ENCODE data around the gene CFAP97D2. TPM values are rescaled to one million over a fixed set of nuclear protein-coding genes. Genes with fewer than 3 reads are reported as not detected.
A peak's percentile ranks its signal among the peaks of the same experiment; 100 is the strongest.

Gene CFAP97D2
- total RNA-seq, 1 experiment from 2014 or later = not detected

- POLR2A ChIA-PET = no interaction called here
- H3K4me3 Mint-ChIP-seq = no peak overlapping the region
- peak; percentile 35 for DNase-seq (ENCODE audit: low spot score)
These were observed 78.0 kb downstream of the CFAP97D2 start for GRCh38 chr13:114257014-114257413.

DNA sequence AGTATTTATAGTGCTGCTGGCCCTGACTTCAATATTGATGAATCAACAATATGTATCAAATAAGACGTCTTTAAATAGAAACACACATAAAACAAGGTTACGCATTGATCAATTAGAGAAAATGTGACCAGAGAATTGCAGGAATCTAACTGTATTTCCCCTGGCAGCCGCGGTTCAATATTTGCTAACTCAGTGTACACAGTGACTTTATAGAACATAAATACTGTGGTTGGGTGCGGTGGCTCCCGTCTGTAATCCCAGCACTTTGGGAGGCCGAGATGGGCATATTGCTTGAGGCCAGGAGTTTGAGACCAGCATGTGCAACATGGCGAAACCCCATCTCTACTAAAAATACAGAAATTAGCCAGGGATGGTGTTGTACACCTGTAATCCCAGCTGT lies 79.5 kb downstream of the CFAP97D2 start:
- Mint-ChIP-seq H3K4me3 (no peak overlapping the region), H3K27me3 (ENCODE audit: low read depth) (no peaks in the 10 kb centered on the region), H3K36me3 (peaks cover 70% of the 10 kb centered on the region), H3K27ac (peak overlapping the region; percentile 82), H3K9me3 (no peaks in the 10 kb centered on the region), H3K4me1 (peaks cover 42% of the 10 kb centered on the region)
- ChIA-PET POLR2A (interaction anchor here (0.6 kb wide), 1 partner anchor 1014 kb away, joined by 8 read pairs; no protein-coding TSS in a partner anchor), CTCF (interaction anchor here (0.6 kb wide), 1 partner anchor 13 kb away, joined by 3 read pairs; no protein-coding TSS in a partner anchor)
- no peak for DNase-seq (ENCODE audit: low spot score)
- ATAC-seq = no peak
- TF ChIP-seq IRF1 (CRISPR knock-in tag; IDR thresholded peaks at IDR 0.05) (no peak), ERG (CRISPR knock-in tag; IDR thresholded peaks at IDR 0.05) (no peak), FOXK1 (CRISPR knock-in tag; IDR thresholded peaks at IDR 0.05) (no peak), ATF3 (CRISPR knock-in tag; conservative IDR thresholded peaks at IDR 0.05) (no peak), ZNF232 (CRISPR knock-in tag; IDR thresholded peaks at IDR 0.05) (no peak), SMAD4 (CRISPR knock-in tag; IDR thresholded peaks at IDR 0.05) (no peak), FOXJ3 (CRISPR knock-in tag; IDR thresholded peaks at IDR 0.05; ENCODE audit: borderline replicate concordance) (no peak), JAZF1 (CRISPR knock-in tag; IDR thresholded peaks at IDR 0.05) (no peak), SMAD3 (CRISPR knock-in tag; IDR thresholded peaks at IDR 0.05; ENCODE audit: borderline replicate concordance) (no peak)
- TF ChIP-seq, protein P1, sequence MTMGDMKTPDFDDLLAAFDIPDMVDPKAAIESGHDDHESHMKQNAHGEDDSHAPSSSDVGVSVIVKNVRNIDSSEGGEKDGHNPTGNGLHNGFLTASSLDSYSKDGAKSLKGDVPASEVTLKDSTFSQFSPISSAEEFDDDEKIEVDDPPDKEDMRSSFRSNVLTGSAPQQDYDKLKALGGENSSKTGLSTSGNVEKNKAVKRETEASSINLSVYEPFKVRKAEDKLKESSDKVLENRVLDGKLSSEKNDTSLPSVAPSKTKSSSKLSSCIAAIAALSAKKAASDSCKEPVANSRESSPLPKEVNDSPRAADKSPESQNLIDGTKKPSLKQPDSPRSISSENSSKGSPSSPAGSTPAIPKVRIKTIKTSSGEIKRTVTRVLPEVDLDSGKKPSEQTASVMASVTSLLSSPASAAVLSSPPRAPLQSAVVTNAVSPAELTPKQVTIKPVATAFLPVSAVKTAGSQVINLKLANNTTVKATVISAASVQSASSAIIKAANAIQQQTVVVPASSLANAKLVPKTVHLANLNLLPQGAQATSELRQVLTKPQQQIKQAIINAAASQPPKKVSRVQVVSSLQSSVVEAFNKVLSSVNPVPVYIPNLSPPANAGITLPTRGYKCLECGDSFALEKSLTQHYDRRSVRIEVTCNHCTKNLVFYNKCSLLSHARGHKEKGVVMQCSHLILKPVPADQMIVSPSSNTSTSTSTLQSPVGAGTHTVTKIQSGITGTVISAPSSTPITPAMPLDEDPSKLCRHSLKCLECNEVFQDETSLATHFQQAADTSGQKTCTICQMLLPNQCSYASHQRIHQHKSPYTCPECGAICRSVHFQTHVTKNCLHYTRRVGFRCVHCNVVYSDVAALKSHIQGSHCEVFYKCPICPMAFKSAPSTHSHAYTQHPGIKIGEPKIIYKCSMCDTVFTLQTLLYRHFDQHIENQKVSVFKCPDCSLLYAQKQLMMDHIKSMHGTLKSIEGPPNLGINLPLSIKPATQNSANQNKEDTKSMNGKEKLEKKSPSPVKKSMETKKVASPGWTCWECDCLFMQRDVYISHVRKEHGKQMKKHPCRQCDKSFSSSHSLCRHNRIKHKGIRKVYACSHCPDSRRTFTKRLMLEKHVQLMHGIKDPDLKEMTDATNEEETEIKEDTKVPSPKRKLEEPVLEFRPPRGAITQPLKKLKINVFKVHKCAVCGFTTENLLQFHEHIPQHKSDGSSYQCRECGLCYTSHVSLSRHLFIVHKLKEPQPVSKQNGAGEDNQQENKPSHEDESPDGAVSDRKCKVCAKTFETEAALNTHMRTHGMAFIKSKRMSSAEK (CRISPR knock-in tag; IDR thresholded peaks at IDR 0.05; ENCODE audit: borderline replicate concordance) = no peak
- TF ChIP-seq, protein P2, sequence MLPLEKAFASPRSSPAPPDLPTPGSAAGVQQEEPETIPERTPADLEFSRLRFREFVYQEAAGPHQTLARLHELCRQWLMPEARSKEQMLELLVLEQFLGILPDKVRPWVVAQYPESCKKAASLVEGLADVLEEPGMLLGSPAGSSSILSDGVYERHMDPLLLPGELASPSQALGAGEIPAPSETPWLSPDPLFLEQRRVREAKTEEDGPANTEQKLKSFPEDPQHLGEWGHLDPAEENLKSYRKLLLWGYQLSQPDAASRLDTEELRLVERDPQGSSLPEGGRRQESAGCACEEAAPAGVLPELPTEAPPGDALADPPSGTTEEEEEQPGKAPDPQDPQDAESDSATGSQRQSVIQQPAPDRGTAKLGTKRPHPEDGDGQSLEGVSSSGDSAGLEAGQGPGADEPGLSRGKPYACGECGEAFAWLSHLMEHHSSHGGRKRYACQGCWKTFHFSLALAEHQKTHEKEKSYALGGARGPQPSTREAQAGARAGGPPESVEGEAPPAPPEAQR (CRISPR knock-in tag; IDR thresholded peaks at IDR 0.05) = no peak
- TF ChIP-seq, protein P3, sequence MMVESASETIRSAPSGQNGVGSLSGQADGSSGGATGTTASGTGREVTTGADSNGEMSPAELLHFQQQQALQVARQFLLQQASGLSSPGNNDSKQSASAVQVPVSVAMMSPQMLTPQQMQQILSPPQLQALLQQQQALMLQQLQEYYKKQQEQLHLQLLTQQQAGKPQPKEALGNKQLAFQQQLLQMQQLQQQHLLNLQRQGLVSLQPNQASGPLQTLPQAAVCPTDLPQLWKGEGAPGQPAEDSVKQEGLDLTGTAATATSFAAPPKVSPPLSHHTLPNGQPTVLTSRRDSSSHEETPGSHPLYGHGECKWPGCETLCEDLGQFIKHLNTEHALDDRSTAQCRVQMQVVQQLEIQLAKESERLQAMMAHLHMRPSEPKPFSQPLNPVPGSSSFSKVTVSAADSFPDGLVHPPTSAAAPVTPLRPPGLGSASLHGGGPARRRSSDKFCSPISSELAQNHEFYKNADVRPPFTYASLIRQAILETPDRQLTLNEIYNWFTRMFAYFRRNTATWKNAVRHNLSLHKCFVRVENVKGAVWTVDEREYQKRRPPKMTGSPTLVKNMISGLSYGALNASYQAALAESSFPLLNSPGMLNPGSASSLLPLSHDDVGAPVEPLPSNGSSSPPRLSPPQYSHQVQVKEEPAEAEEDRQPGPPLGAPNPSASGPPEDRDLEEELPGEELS (CRISPR knock-in tag; IDR thresholded peaks at IDR 0.05) = no peak

More at GRCh38 chr13:114257014-114257413, 78.0 kb downstream of the CFAP97D2 start:
- Mint-ChIP-seq H3K9me3 (no peaks in the 10 kb centered on the region), H3K36me3 (peaks cover 66% of the 10 kb centered on the region), H3K4me1 (peaks cover 42% of the 10 kb centered on the region), H3K27ac (peak overlapping the region; percentile 98), H3K27me3 (ENCODE audit: low read depth) (no peaks in the 10 kb centered on the region)
- peak; percentile 78 for ATAC-seq
- TF ChIP-seq HMGA2 (CRISPR knock-in tag; IDR thresholded peaks at IDR 0.05) (no peak), ATF6 (CRISPR knock-in tag; IDR thresholded peaks at IDR 0.05) (no peak)
- CTCF ChIA-PET = interaction anchor here (1.0 kb wide), 1 partner anchor 20 kb away, joined by 3 read pairs; no protein-coding TSS in a partner anchor

Data from WTC11 (cell line).